22Rv1 (cell line): ENCODE data around the gene FRRS1L.

Experiments used
- ZFX ChIP-seq: fragments of 450-650 bp; IDR thresholded peaks from 2 replicates; pipeline ENCODE4 v1.6.1; 2017; ENCODE audit warnings: antibody characterized with exemption, borderline replicate concordance
- TF ChIP-seq, protein P1 (sequence below): fragments of 450-650 bp; IDR thresholded peaks from 2 replicates; pipeline ENCODE4 v1.5.1; 2017; ENCODE audit warnings: mild to moderate bottlenecking

DNA sequence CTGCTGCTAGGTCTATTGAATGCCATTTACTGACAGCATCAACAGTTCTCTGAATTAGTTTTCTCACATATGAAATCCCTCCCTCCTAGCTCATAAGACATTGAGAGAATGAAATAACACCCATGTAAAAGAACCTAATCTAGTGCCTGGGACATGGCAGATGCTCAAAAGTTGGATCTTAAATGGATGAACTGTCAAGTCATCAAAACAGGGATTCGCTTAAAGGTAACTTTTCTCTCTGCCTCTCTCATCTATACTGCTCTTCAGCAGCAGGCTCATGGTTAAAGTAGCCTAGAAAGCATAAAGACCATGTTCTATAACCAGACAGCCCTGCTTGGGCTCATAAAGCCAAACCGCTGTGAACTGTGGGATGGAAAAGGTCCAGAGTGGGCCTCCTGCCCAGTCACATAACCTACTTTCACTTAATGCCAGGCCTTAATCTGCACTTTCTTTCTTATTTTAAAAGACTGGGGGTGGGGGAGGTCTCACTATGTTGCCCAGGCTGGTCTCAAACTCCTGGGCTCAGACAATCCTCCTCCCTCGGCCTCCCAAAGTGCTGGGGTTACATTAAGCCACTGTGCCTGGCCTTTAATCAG, 51.0 kb downstream of the FRRS1L start:
- TF ChIP-seq, protein P1, sequence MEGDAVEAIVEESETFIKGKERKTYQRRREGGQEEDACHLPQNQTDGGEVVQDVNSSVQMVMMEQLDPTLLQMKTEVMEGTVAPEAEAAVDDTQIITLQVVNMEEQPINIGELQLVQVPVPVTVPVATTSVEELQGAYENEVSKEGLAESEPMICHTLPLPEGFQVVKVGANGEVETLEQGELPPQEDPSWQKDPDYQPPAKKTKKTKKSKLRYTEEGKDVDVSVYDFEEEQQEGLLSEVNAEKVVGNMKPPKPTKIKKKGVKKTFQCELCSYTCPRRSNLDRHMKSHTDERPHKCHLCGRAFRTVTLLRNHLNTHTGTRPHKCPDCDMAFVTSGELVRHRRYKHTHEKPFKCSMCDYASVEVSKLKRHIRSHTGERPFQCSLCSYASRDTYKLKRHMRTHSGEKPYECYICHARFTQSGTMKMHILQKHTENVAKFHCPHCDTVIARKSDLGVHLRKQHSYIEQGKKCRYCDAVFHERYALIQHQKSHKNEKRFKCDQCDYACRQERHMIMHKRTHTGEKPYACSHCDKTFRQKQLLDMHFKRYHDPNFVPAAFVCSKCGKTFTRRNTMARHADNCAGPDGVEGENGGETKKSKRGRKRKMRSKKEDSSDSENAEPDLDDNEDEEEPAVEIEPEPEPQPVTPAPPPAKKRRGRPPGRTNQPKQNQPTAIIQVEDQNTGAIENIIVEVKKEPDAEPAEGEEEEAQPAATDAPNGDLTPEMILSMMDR = no peak
- TF ChIP-seq ZFX = no peak
